Esophagus muscularis mucosa (tissue), 4 donors: ENCODE measurements around the gene HTR3C. TPM values are rescaled to one million over a fixed set of nuclear protein-coding genes. Genes with fewer than 3 reads are reported as not detected.
"Not testable (repeated sequence)": the region's sequence is repeated elsewhere in the genome, so short reads cannot be mapped to it uniquely, and the experiment has no call there.

Experiments used
- DNase-seq: peaks from one replicate; pipeline ENCODE4 v3.0.0-alpha.2; 2017; ENCODE audit errors: extremely low spot score
- H3K27ac ChIP-seq, 4 donors: fragments of 200-600 bp; sonication (generic); replicated peaks in 1 of 4; 1 replicate in 3 of 4; 2 replicates in 1 of 4; pipeline ENCODE4 v1.5.1; 2016 to 2019; ENCODE audit warnings: mild to moderate bottlenecking in 1 of 4
- H3K27me3 ChIP-seq, 4 donors: fragments of 200-600 bp; sonication (generic); one replicate each; pipeline versions ENCODE4 v1.5.1 to v1.6.0; 2016 to 2019
- H3K36me3 ChIP-seq, 4 donors: fragments of 200-600 bp; sonication (generic); one replicate each; pipeline ENCODE4 v1.5.1; 2016 to 2019
- H3K4me1 ChIP-seq, 4 donors: fragments of 200-600 bp; sonication (generic); one replicate each; pipeline ENCODE4 v1.5.1; 2016 to 2019
- H3K4me3 ChIP-seq, 4 donors: fragments of 200-600 bp; sonication (generic); 1 replicate in 2 of 4; 2 replicates in 2 of 4; pipeline ENCODE4 v1.5.1; 2016 to 2019; ENCODE audit warnings: mild to moderate bottlenecking in 4 of 4, moderate library complexity in 1 of 4
- H3K9me3 ChIP-seq, 4 donors: fragments of 200-600 bp; sonication (generic); 1 replicate in 3 of 4; 2 replicates in 1 of 4; pipeline ENCODE4 v1.5.1; 2016 to 2019
- CTCF ChIP-seq, 3 experiments: fragments of 200-600 bp in 2 of 3; fragments of 450-650 bp in 1 of 3; sonication (generic) in 2 of 3; IDR thresholded peaks; one replicate each; pipeline ENCODE4 v1.5.1; 2017 to 2019; ENCODE audit warnings: antibody characterized with exemption in 3 of 3, mild to moderate bottlenecking in 2 of 3, moderate library complexity in 1 of 3
- EP300 ChIP-seq: sonication (generic); formaldehyde crosslinking; IDR thresholded peaks from one replicate; pipeline ENCODE4 v1.6.1; 2017; ENCODE audit warnings: antibody characterized with exemption
- POLR2A ChIP-seq: fragments of 450-650 bp; IDR thresholded peaks from one replicate; pipeline ENCODE4 v1.6.1; 2017; ENCODE audit warnings: antibody characterized with exemption, moderate library complexity, mild to moderate bottlenecking, low read depth
- POLR2AphosphoS5 ChIP-seq, 2 donors: sonication (generic); formaldehyde crosslinking; IDR thresholded peaks; one replicate each; pipeline ENCODE4 v1.6.1; 2017; ENCODE audit warnings: antibody characterized with exemption in 2 of 2
- WGBS: methylation state at CpG from one replicate; pipeline ENCODE4 v1.1.5; 2018; 5-methylcytosine and 5-hydroxymethylcytosine counted together
- intact Hi-C: fragments of 100-400 bp; cut with DNase I; formaldehyde crosslinking; loops from one replicate; pipeline ENCODE4 v1.15.1; 2023
- total RNA-seq, 4 donors: library from RNA; depleted of rRNA; stranded (reverse); fragments of >200 nt; gene quantifications; one replicate each; pipeline versions ENCODE4 v1.1.0 to v1.2.1, GENCODE V29; 2016

Gene HTR3C
- total RNA-seq, 4 donors from 2014 or later = not detected

GRCh38 chr3:184022323-184022722 is 30.5 kb upstream of the HTR3C start:
- no peak overlapping the region for H3K27ac ChIP-seq
- 56% methylated on average over 7 of the region's 7 CpGs for WGBS
- no peaks in the 10 kb centered on the region for H3K9me3 ChIP-seq
- H3K4me3 ChIP-seq = no peak overlapping the region
- no peak for DNase-seq
- TF ChIP-seq POLR2A (no peak), POLR2AphosphoS5 (IDR thresholded peaks at IDR 0.05) (no peak), CTCF (IDR thresholded peaks at IDR 0.05) (no peak), EP300 (no peak)
- no peaks in the 10 kb centered on the region for H3K27me3 ChIP-seq
- peaks cover 0 to 6% (median under 1%) of the 10 kb centered on the region in 4 donors for H3K4me1 ChIP-seq
- intact Hi-C loops = no loop called here
- H3K36me3 ChIP-seq = no peaks in the 10 kb centered on the region

GRCh38 chr3:184025256-184025655 is 27.6 kb upstream of the HTR3C start:
- intact Hi-C loops, H3K27me3 ChIP-seq, H3K4me1 ChIP-seq, H3K36me3 ChIP-seq, H3K27ac ChIP-seq, DNase-seq, H3K4me3 ChIP-seq, H3K9me3 ChIP-seq: not testable (repeated sequence)
- WGBS = 71% methylated on average over 5 of the region's 5 CpGs

- H3K4me3 ChIP-seq, H3K36me3 ChIP-seq, H3K9me3 ChIP-seq, H3K27ac ChIP-seq, intact Hi-C loops, H3K27me3 ChIP-seq, DNase-seq, H3K4me1 ChIP-seq: not testable (repeated sequence)
- 91% methylated on average over 1 of the region's 1 CpG for WGBS
These were observed 24.5 kb upstream of the HTR3C start for GRCh38 chr3:184028275-184028890.

- intact Hi-C loops = no loop called here
- Histone ChIP-seq H3K9me3 (no peaks in the 10 kb centered on the region), H3K27me3 (no peaks in the 10 kb centered on the region), H3K27ac (no peak overlapping the region), H3K4me1 (no peaks in the 10 kb centered on the region), H3K36me3 (no peaks in the 10 kb centered on the region), H3K4me3 (no peak overlapping the region)
- TF ChIP-seq CTCF (IDR thresholded peaks at IDR 0.05) (no peak), EP300 (no peak), POLR2AphosphoS5 (IDR thresholded peaks at IDR 0.05) (no peak), POLR2A (no peak)
- no peak for DNase-seq
- 73% methylated on average over 2 of the region's 2 CpGs for WGBS
These were observed 23.4 kb upstream of the HTR3C start for GRCh38 chr3:184029443-184029842.

- WGBS = 95% methylated on average over 2 of the region's 3 CpGs
- Histone ChIP-seq H3K27ac (no peak overlapping the region), H3K36me3 (no peaks in the 10 kb centered on the region), H3K4me1 (no peaks in the 10 kb centered on the region), H3K27me3 (no peaks in the 10 kb centered on the region), H3K4me3 (no peak overlapping the region), H3K9me3 (no peaks in the 10 kb centered on the region)
- intact Hi-C loops = no loop called here
- no peak for DNase-seq
- no peak for TF ChIP-seq POLR2AphosphoS5 (IDR thresholded peaks at IDR 0.05)
- no peak for TF ChIP-seq CTCF (IDR thresholded peaks at IDR 0.05)
- no peak for TF ChIP-seq EP300
- no peak for TF ChIP-seq POLR2A
These were observed 22.3 kb upstream of the HTR3C start for GRCh38 chr3:184030536-184030935.

- Histone ChIP-seq H3K4me3 (no peak within 1 kb of the TSS), H3K4me1 (no peaks in the 10 kb centered on the region), H3K27me3 (no peaks in the 10 kb centered on the region), H3K36me3 (no peaks in the 10 kb centered on the region), H3K9me3 (no peaks in the 10 kb centered on the region), H3K27ac (no peak within 1 kb of the TSS)
- TF ChIP-seq EP300 (no peak), CTCF (IDR thresholded peaks at IDR 0.05) (no peak), POLR2A (no peak), POLR2AphosphoS5 (IDR thresholded peaks at IDR 0.05) (no peak)
- no peak for DNase-seq
- 65% methylated on average over 4 of the region's 4 CpGs for WGBS
- intact Hi-C loops = no loop called here
These were observed 21.6 kb upstream of the HTR3C start, which contains the start of gene HTR3D for GRCh38 chr3:184031187-184031792. TSS of gene HTR3D (plus strand) at chr3:184031742. CDS start at chr3:184031742, 0 bp downstream.
